K562 (cell line): ENCODE data around the gene NOC4L. TPM values are rescaled to one million over a fixed set of nuclear protein-coding genes. Genes with fewer than 3 reads are reported as not detected.

Experiments
- CBX3 ChIP-seq, 2 experiments: IDR thresholded peaks; 1 replicate in 1 of 2; 2 replicates in 1 of 2; pipeline ENCODE4 v1.6.1; 2012; ENCODE audit warnings: inconsistent platforms in 2 of 2, low read length in 2 of 2, borderline replicate concordance in 1 of 2, control low read depth in 1 of 2
- DMBX1 ChIP-seq: fragments of 250-450 bp; sonication (Bioruptor Pico); IDR thresholded peaks from 2 replicates; pipeline ENCODE4 v1.8.0; 2022; ENCODE audit warnings: inconsistent platforms, mild to moderate bottlenecking, moderate library complexity, borderline replicate concordance
- KLF16 ChIP-seq: IDR thresholded peaks from 2 replicates; pipeline ENCODE4 v1.6.1; 2016; ENCODE audit warnings: antibody characterized with exemption
- LEF1 ChIP-seq: fragments of 450-650 bp; IDR thresholded peaks from 2 replicates; pipeline ENCODE4 v1.6.1; 2016; ENCODE audit warnings: mild to moderate bottlenecking
- MAFG ChIP-seq: fragments of 450-650 bp; conservative IDR thresholded peaks from 2 replicates; pipeline ENCODE4 v1.6.1; 2016; ENCODE audit warnings: missing genetic modification characterization, missing compliant biosample characterization
- PTBP1 ChIP-seq: fragments of 200-400 bp; formaldehyde crosslinking; IDR thresholded peaks from 2 replicates; pipeline ENCODE4 v1.6.1; 2017; ENCODE audit warnings: low read depth, low read length
- SMARCC2 ChIP-seq: fragments of 450-650 bp; IDR thresholded peaks from 2 replicates; pipeline ENCODE4 v1.6.1; 2017; ENCODE audit warnings: antibody characterized with exemption, moderate library complexity, mild to moderate bottlenecking, low read depth
- TCFL5 ChIP-seq: fragments of 250-450 bp; sonication (Bioruptor Pico); conservative IDR thresholded peaks from 2 replicates; pipeline ENCODE4 v1.6.1; 2021; ENCODE audit warnings: mild to moderate bottlenecking, moderate library complexity, matching md5 sums
- WHSC1 ChIP-seq: IDR thresholded peaks from one replicate; pipeline ENCODE4 v1.6.1; 2012; ENCODE audit warnings: low read length, control low read depth, inconsistent platforms
- ZNF668 ChIP-seq: fragments of 250-450 bp; sonication (Bioruptor Pico); IDR thresholded peaks from 2 replicates; pipeline ENCODE4 v1.8.0; 2022; ENCODE audit warnings: mild to moderate bottlenecking, inconsistent platforms
- polyA plus RNA-seq, 8 experiments: library from polyadenylated mRNA; depleted of rRNA in 4 of 8; stranded (reverse) in 5 of 8; unstranded in 3 of 8; fragments of >200 nt; fragmentation: Nextera tagmentation in 2 of 8; fragmentation: Illumina TruSeq in 1 of 8; extraction: Ambion mirVana in 2 of 8; extraction: Trizol in 1 of 8; gene quantifications; 2 replicates each; pipeline versions ENCODE4 v1.2.1 to v1.2.3, GENCODE V29; 2011 to 2014; ENCODE audit warnings: inconsistent platforms in 1 of 8, missing spikeins in 1 of 8
- total RNA-seq, 7 experiments: library from RNA; depleted of rRNA in 6 of 7; stranded (reverse); fragments of >200 nt in 6 of 7; fragmentation: Illumina TruSeq in 2 of 7; extraction: Trizol in 2 of 7; gene quantifications; 2 replicates each; pipeline versions ENCODE4 v1.2.1 to v1.2.3, GENCODE V29; 2011 to 2021; ENCODE audit warnings: low replicate concordance in 1 of 7
- TF ChIP-seq, protein P1 (sequence below): fragments of 450-650 bp; IDR thresholded peaks from 2 replicates; pipeline ENCODE4 v1.6.1; 2016; ENCODE audit warnings: low read depth
- TF ChIP-seq, protein P2 (sequence below): sonication (generic); formaldehyde crosslinking; IDR thresholded peaks from 2 replicates; pipeline ENCODE4 v1.8.0; 2022; ENCODE audit warnings: mild to moderate bottlenecking, missing genetic modification reagents, borderline replicate concordance

NOC4L gene
- total and polyA plus RNA-seq, 9 of the 15 experiments (the other 6 are each of a cell fraction or from before 2014, with no cell fraction given), result 1.3 to 77.0 (median 20.0) TPM

DNA sequence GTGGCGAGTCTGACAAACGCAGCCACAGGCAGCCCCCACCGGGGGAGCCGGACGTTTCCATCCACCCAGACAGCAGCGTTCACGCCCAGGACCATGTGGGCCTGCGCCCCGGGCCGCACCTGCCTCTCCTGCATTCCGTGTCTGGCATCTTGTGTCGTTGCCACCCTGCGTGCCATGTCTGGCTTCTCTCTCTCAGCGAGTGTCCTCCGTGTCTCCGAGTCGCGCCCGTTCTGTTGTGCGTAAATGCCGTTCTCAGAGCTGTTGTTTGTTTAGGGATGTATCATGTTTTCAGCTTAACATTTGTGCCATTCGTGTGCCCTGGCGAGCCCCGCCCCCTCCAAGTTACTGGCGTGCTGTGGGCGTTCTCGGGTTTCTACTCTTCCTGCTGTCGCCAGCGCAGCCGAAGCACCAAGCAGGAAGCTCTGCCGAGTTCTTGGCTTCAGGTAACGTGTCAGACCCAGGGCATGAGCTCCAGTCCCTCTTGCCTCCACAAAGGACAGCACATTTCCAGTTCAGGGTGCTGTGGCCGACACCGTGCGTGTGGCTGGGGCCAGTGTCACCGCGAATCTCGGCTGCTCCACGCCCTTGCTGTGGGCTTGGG is 34.6 kb downstream of the NOC4L start (continued):
- TF ChIP-seq, protein P1, sequence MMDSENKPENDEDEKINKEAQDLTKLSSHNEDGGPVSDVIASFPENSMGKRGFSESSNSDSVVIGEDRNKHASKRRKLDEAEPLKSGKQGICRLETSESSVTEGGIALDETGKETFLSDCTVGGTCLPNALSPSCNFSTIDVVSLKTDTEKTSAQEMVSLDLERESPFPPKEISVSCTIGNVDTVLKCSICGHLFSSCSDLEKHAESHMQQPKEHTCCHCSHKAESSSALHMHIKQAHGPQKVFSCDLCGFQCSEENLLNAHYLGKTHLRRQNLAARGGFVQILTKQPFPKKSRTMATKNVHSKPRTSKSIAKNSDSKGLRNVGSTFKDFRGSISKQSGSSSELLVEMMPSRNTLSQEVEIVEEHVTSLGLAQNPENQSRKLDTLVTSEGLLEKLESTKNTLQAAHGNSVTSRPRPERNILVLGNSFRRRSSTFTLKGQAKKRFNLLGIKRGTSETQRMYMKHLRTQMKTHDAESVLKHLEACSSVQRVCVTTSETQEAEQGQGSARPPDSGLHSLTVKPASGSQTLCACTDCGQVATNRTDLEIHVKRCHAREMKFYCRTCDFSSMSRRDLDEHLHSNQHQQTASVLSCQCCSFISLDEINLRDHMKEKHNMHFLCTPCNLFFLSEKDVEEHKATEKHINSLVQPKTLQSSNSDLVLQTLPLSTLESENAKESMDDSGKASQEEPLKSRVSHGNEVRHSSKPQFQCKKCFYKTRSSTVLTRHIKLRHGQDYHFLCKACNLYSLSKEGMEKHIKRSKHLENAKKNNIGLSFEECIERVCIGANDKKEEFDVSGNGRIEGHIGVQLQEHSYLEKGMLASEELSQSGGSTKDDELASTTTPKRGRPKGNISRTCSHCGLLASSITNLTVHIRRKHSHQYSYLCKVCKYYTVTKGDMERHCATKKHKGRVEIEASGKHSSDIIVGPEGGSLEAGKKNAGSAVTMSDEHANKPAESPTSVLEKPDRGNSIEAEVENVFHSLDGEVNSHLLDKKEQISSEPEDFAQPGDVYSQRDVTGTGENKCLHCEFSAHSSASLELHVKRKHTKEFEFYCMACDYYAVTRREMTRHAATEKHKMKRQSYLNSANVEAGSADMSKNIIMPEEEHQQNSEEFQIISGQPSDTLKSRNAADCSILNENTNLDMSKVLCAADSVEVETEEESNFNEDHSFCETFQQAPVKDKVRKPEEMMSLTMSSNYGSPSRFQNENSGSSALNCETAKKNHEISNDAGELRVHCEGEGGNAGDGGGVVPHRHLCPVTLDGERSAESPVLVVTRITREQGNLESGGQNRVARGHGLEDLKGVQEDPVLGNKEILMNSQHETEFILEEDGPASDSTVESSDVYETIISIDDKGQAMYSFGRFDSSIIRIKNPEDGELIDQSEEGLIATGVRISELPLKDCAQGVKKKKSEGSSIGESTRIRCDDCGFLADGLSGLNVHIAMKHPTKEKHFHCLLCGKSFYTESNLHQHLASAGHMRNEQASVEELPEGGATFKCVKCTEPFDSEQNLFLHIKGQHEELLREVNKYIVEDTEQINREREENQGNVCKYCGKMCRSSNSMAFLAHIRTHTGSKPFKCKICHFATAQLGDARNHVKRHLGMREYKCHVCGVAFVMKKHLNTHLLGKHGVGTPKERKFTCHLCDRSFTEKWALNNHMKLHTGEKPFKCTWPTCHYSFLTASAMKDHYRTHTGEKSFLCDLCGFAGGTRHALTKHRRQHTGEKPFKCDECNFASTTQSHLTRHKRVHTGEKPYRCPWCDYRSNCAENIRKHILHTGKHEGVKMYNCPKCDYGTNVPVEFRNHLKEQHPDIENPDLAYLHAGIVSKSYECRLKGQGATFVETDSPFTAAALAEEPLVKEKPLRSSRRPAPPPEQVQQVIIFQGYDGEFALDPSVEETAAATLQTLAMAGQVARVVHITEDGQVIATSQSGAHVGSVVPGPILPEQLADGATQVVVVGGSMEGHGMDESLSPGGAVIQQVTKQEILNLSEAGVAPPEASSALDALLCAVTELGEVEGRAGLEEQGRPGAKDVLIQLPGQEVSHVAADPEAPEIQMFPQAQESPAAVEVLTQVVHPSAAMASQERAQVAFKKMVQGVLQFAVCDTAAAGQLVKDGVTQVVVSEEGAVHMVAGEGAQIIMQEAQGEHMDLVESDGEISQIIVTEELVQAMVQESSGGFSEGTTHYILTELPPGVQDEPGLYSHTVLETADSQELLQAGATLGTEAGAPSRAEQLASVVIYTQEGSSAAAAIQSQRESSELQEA, result no peak
- TF ChIP-seq PTBP1, result no peak
- no peak for TF ChIP-seq CBX3 (IDR thresholded peaks at IDR 0.05; ENCODE audit: borderline replicate concordance in 1 of 2, low read length in 2 of 2)
- no peak for TF ChIP-seq WHSC1
- no peak for TF ChIP-seq MAFG (tag)
- TF ChIP-seq KLF16, result no peak
- TF ChIP-seq TCFL5 (CRISPR knock-in tag), result no peak
- no peak for TF ChIP-seq LEF1
- TF ChIP-seq, protein P2, sequence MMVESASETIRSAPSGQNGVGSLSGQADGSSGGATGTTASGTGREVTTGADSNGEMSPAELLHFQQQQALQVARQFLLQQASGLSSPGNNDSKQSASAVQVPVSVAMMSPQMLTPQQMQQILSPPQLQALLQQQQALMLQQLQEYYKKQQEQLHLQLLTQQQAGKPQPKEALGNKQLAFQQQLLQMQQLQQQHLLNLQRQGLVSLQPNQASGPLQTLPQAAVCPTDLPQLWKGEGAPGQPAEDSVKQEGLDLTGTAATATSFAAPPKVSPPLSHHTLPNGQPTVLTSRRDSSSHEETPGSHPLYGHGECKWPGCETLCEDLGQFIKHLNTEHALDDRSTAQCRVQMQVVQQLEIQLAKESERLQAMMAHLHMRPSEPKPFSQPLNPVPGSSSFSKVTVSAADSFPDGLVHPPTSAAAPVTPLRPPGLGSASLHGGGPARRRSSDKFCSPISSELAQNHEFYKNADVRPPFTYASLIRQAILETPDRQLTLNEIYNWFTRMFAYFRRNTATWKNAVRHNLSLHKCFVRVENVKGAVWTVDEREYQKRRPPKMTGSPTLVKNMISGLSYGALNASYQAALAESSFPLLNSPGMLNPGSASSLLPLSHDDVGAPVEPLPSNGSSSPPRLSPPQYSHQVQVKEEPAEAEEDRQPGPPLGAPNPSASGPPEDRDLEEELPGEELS (CRISPR knock-in tag), result no peak
- no peak for TF ChIP-seq SMARCC2
- no peak for TF ChIP-seq ZNF668 (CRISPR knock-in tag)
- no peak for TF ChIP-seq DMBX1 (CRISPR knock-in tag)
